ENCODE results near the gene ENDOG.
A peak's percentile ranks its signal among the peaks of the same experiment; 100 is the strongest.

The ENDOG gene

DNA sequence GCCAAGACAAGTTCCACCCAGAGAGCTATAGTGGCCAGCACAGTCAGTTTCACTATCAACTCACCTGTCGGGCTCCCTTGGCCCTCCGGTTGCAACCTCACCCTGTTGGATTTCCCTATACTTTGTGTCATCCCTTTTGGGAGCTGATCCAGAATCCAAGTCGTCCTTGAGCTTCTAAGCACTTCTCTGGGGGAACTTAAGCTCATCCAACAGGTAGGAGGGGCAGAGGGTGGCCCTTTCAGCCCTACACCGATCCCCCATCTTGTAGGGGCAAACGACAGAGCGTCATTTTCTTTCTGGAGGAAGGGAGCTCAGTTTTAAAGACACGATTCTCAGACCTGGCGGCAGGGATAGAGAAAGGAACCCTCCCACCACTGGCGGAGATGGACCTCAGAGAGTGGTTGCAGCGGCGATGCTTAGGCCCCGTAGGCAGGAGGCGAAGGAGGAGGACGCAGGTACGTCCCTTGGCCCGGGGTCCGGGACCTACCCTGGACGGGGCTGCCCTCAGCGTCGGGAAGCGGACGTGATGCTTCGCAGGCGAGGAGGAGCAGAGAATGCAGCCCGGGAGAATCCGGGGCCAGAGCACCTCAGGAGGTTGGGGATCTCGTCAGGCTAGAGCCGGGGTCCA lies 47.1 kb upstream of the ENDOG start:
- Histone ChIP-seq H4K91ac (ENCODE audit: low read depth, low read length, poor library complexity) (no peak overlapping the region), H2AK5ac (ENCODE audit: low read depth, low read length) (no peak overlapping the region), H4K8ac (ENCODE audit: low read depth, low read length) (no peak overlapping the region), H3K36me3 (replicated peaks in 1 of 2; ENCODE audit: control insufficient read depth in 2 of 2, insufficient read depth in 2 of 2, low read length in 2 of 2) (peaks cover 0 to 11% of the 10 kb centered on the region in 2 donors), H2BK120ac (ENCODE audit: low read depth, low read length) (no peak overlapping the region), H3K79me1 (ENCODE audit: low read depth, low read length) (peaks cover 2% of the 10 kb centered on the region), H3K23ac (ENCODE audit: low read depth, low read length, poor library complexity) (peak overlapping the region; percentile 75), H2BK5ac (ENCODE audit: low read length) (no peak overlapping the region), H3K9me3 (replicated peaks in 1 of 2; ENCODE audit: control insufficient read depth in 2 of 2, insufficient read depth in 1 of 2, low read depth in 1 of 2, low read length in 2 of 2) (peaks cover 0 to 4% of the 10 kb centered on the region in 2 donors), H3K4ac (ENCODE audit: low read length) (no peak overlapping the region), H3K4me2 (ENCODE audit: insufficient read depth, low read length, poor library complexity, severe bottlenecking) (peak overlapping the region; percentile 90), H2AFZ (ENCODE audit: low read length) (peak overlapping the region; percentile 95), H3K4me1 (ENCODE audit: control insufficient read depth in 2 of 2, insufficient read depth in 1 of 2, low read depth in 1 of 2, low read length in 2 of 2) (peaks cover 3 to 4% of the 10 kb centered on the region in 2 donors), H3K4me3 (ENCODE audit: low read length in 2 of 2) (peak overlapping the region; percentile 86 to 96), H3K9ac (ENCODE audit: low read depth, low read length, poor library complexity) (peak overlapping the region; percentile 96), H2BK12ac (ENCODE audit: low read length) (no peak overlapping the region), H3K27me3 (ENCODE audit: control insufficient read depth in 3 of 3, insufficient read depth in 3 of 3, low read depth in 1 of 3, low read length in 3 of 3) (no peaks in the 10 kb centered on the region), H2BK15ac (ENCODE audit: low read length) (no peak overlapping the region), H3K18ac (ENCODE audit: low read length) (peak overlapping the region; percentile 52), H3K14ac (ENCODE audit: low read length) (no peak overlapping the region), H3K27ac (replicated peaks; ENCODE audit: low read length) (peak overlapping the region; percentile 61)
- no CpG with 5 or more reads among the region's 28 CpGs for WGBS, 2 donors (ENCODE audit: extremely low coverage in 2 of 2, insufficient read length in 2 of 2, insufficient replicate concordance in 1 of 2)
- no peak for DNase-seq (ENCODE audit: low spot score)

DNA sequence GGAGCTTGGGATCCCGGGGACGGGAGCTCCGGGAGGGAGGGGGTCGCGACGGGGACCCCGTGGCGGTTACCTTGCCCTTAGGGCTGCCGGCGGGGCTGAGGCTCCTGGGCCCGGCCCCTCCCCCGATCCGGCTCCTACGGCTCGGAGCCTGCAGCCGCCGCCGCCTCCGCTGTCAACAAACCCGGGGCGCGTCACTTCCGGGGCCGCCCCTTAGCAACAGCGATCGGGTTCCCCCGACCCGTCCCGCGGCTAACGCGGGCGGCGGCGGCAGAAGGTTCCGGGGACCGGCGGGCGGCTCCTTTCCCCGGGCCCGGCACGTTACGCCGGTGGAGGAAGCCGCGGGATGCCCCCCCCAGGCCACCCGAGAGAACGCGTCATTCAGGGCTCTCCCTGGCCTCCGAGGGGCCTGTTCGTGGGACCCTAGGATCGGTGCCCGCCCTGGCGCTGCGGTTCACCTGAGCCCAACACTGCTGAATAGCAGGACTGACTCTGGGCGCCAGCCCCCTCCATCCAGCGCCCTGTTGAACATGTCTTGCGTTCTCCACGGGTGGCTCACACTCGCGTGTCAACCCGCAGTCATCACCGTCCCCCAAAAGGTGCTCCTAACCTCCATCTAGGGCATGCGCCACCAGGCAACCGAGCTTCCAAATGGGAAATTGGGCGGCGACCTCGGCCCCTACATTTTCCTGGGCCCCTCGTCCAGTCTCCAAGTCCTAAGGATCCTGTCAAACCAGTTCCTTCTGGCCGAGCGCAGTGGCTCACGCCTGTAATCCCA lies 46.4 kb upstream of the ENDOG start, which contains the start of gene ZER1:
TSS of gene ZER1 (minus strand) at position 183 of the 775 bp plus-strand sequence. CDS start 16,362 bp downstream, outside the sequence.
- Histone ChIP-seq H3K18ac (ENCODE audit: low read length) (peak within 1 kb of the TSS; percentile 92), H3K36me3 (replicated peaks in 1 of 2; ENCODE audit: control insufficient read depth in 2 of 2, insufficient read depth in 2 of 2, low read length in 2 of 2) (peaks cover 0 to 11% of the 10 kb centered on the region in 2 donors), H3K4me2 (ENCODE audit: insufficient read depth, low read length, poor library complexity, severe bottlenecking) (peak within 1 kb of the TSS; percentile 93), H3K9me3 (replicated peaks in 1 of 2; ENCODE audit: control insufficient read depth in 2 of 2, insufficient read depth in 1 of 2, low read depth in 1 of 2, low read length in 2 of 2) (peaks cover 0 to 4% of the 10 kb centered on the region in 2 donors), H2BK5ac (ENCODE audit: low read length) (peak within 1 kb of the TSS; percentile 33), H3K79me1 (ENCODE audit: low read depth, low read length) (peaks cover 2% of the 10 kb centered on the region), H3K23ac (ENCODE audit: low read depth, low read length, poor library complexity) (peak within 1 kb of the TSS; percentile 75), H3K27me3 (ENCODE audit: control insufficient read depth in 3 of 3, insufficient read depth in 3 of 3, low read depth in 1 of 3, low read length in 3 of 3) (no peaks in the 10 kb centered on the region), H3K27ac (replicated peaks; ENCODE audit: low read length) (peak within 1 kb of the TSS; percentile 65), H3K4me3 (ENCODE audit: low read length in 2 of 2) (peak within 1 kb of the TSS; percentile 86 to 96), H3K4me1 (ENCODE audit: control insufficient read depth in 2 of 2, insufficient read depth in 1 of 2, low read depth in 1 of 2, low read length in 2 of 2) (peaks cover 3 to 4% of the 10 kb centered on the region in 2 donors), H2BK15ac (ENCODE audit: low read length) (peak within 1 kb of the TSS; percentile 54), H2BK120ac (ENCODE audit: low read depth, low read length) (no peak within 1 kb of the TSS), H2AFZ (ENCODE audit: low read length) (peak within 1 kb of the TSS; percentile 95), H2AK5ac (ENCODE audit: low read depth, low read length) (peak within 1 kb of the TSS; percentile 1), H3K14ac (ENCODE audit: low read length) (no peak within 1 kb of the TSS), H4K91ac (ENCODE audit: low read depth, low read length, poor library complexity) (no peak within 1 kb of the TSS), H2BK12ac (ENCODE audit: low read length) (no peak within 1 kb of the TSS), H3K4ac (ENCODE audit: low read length) (peak within 1 kb of the TSS; percentile 61), H4K8ac (ENCODE audit: low read depth, low read length) (peak within 1 kb of the TSS; percentile 86), H3K9ac (ENCODE audit: low read depth, low read length, poor library complexity) (peak within 1 kb of the TSS; percentile 96)
- DNase-seq (ENCODE audit: low spot score): peak; percentile 90
- no CpG with 5 or more reads among the region's 72 CpGs for WGBS, 2 donors (ENCODE audit: extremely low coverage in 2 of 2, insufficient read length in 2 of 2, insufficient replicate concordance in 1 of 2)

DNA sequence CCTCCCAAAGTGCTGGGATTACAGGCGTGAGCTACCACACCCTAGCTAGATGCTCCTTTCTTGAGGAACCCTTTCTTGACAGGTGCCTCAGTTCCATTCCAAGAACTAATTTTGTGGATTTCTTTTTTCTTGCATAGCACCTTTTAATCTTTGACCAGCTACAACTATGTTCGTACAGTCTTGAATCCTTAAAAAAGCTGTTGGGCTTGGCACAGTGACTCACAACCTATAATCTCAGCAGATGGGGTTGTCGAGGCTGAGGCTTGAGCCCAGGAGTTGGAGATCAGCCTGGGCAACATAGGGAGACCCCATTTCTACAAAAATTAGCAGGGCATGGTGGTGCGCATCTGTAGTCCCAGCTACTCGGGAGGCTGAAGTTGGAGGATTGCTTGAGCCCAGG lies 45.3 kb upstream of the ENDOG start:
- no peak overlapping the region for H3K4me3 ChIP-seq (ENCODE audit: low read length in 2 of 2)
- H2BK5ac ChIP-seq (ENCODE audit: low read length): no peak overlapping the region
- H2BK12ac ChIP-seq (ENCODE audit: low read length): no peak overlapping the region
- H3K79me1 ChIP-seq (ENCODE audit: low read depth, low read length): peaks cover 2% of the 10 kb centered on the region
- H3K27me3 ChIP-seq (ENCODE audit: control insufficient read depth in 3 of 3, insufficient read depth in 3 of 3, low read depth in 1 of 3, low read length in 3 of 3): no peaks in the 10 kb centered on the region
- H3K9ac ChIP-seq (ENCODE audit: low read depth, low read length, poor library complexity): no peak overlapping the region
- no peak overlapping the region for H3K4ac ChIP-seq (ENCODE audit: low read length)
- peaks cover 3 to 4% of the 10 kb centered on the region in 2 donors for H3K4me1 ChIP-seq (ENCODE audit: control insufficient read depth in 2 of 2, insufficient read depth in 1 of 2, low read depth in 1 of 2, low read length in 2 of 2)
- H4K91ac ChIP-seq (ENCODE audit: low read depth, low read length, poor library complexity): no peak overlapping the region
- H3K23ac ChIP-seq (ENCODE audit: low read depth, low read length, poor library complexity): no peak overlapping the region
- peaks cover 0 to 5% of the 10 kb centered on the region in 2 donors for H3K36me3 ChIP-seq (replicated peaks in 1 of 2; ENCODE audit: control insufficient read depth in 2 of 2, insufficient read depth in 2 of 2, low read length in 2 of 2)
- H3K4me2 ChIP-seq (ENCODE audit: insufficient read depth, low read length, poor library complexity, severe bottlenecking): no peak overlapping the region
- H2AFZ ChIP-seq (ENCODE audit: low read length): no peak overlapping the region
- no peak overlapping the region for H2BK120ac ChIP-seq (ENCODE audit: low read depth, low read length)
- H3K27ac ChIP-seq (replicated peaks; ENCODE audit: low read length): no peak overlapping the region
- no peak overlapping the region for H2BK15ac ChIP-seq (ENCODE audit: low read length)
- H3K18ac ChIP-seq (ENCODE audit: low read length): no peak overlapping the region
- H3K14ac ChIP-seq (ENCODE audit: low read length): no peak overlapping the region
- WGBS, 2 donors (ENCODE audit: extremely low coverage in 2 of 2, insufficient read length in 2 of 2, insufficient replicate concordance in 1 of 2): no CpG with 5 or more reads among the region's 5 CpGs
- H3K9me3 ChIP-seq (replicated peaks in 1 of 2; ENCODE audit: control insufficient read depth in 2 of 2, insufficient read depth in 1 of 2, low read depth in 1 of 2, low read length in 2 of 2): peaks cover 0 to 4% of the 10 kb centered on the region in 2 donors
- H2AK5ac ChIP-seq (ENCODE audit: low read depth, low read length): no peak overlapping the region
- DNase-seq (ENCODE audit: low spot score): no peak
- no peak overlapping the region for H4K8ac ChIP-seq (ENCODE audit: low read depth, low read length)

DNA sequence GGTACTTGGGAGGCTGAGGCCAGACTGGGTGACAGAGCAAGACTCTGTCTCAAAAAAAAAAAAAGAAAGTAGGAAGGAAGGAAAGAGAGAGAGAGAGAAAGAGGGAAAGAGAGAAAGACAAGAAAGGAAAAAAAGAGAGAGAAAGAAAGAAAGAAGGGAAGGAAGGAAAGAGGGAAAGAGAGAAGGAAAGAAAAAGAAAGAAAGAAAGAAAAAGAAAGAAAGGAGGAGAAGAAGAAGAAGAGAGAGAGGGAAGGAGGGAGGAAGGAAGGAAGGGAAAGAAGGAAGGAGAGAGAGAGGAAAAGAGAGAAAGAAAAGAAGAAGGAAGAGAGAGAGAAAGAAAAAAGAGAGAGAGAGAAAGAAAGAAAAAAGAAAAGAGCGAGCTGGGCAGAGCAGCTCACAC lies 43.5 kb upstream of the ENDOG start:
- Histone ChIP-seq H3K27ac (replicated peaks; ENCODE audit: low read length) (no peak overlapping the region), H4K91ac (ENCODE audit: low read depth, low read length, poor library complexity) (no peak overlapping the region), H3K23ac (ENCODE audit: low read depth, low read length, poor library complexity) (no peak overlapping the region), H3K18ac (ENCODE audit: low read length) (no peak overlapping the region), H2BK12ac (ENCODE audit: low read length) (no peak overlapping the region), H3K4me1 (ENCODE audit: control insufficient read depth in 2 of 2, insufficient read depth in 1 of 2, low read depth in 1 of 2, low read length in 2 of 2) (peaks cover 3 to 4% of the 10 kb centered on the region in 2 donors), H3K4me2 (ENCODE audit: insufficient read depth, low read length, poor library complexity, severe bottlenecking) (no peak overlapping the region), H3K27me3 (ENCODE audit: control insufficient read depth in 3 of 3, insufficient read depth in 3 of 3, low read depth in 1 of 3, low read length in 3 of 3) (no peaks in the 10 kb centered on the region), H2BK15ac (ENCODE audit: low read length) (no peak overlapping the region), H2BK5ac (ENCODE audit: low read length) (no peak overlapping the region), H3K79me1 (ENCODE audit: low read depth, low read length) (no peaks in the 10 kb centered on the region), H3K14ac (ENCODE audit: low read length) (no peak overlapping the region), H3K4ac (ENCODE audit: low read length) (no peak overlapping the region), H2AFZ (ENCODE audit: low read length) (no peak overlapping the region), H3K9me3 (replicated peaks in 1 of 2; ENCODE audit: control insufficient read depth in 2 of 2, insufficient read depth in 1 of 2, low read depth in 1 of 2, low read length in 2 of 2) (peaks cover 0 to 4% of the 10 kb centered on the region in 2 donors), H3K4me3 (ENCODE audit: low read length in 2 of 2) (no peak overlapping the region), H2BK120ac (ENCODE audit: low read depth, low read length) (no peak overlapping the region), H2AK5ac (ENCODE audit: low read depth, low read length) (no peak overlapping the region), H4K8ac (ENCODE audit: low read depth, low read length) (no peak overlapping the region), H3K9ac (ENCODE audit: low read depth, low read length, poor library complexity) (no peak overlapping the region), H3K36me3 (replicated peaks in 1 of 2; ENCODE audit: control insufficient read depth in 2 of 2, insufficient read depth in 2 of 2, low read length in 2 of 2) (no peaks in the 10 kb centered on the region)
- WGBS, 2 donors (ENCODE audit: extremely low coverage in 2 of 2, insufficient read length in 2 of 2, insufficient replicate concordance in 1 of 2): no CpG with 5 or more reads among the region's 1 CpG
- no peak for DNase-seq (ENCODE audit: low spot score)
